Endothelial cell of umbilical vein (primary cell): ENCODE data around the gene HECTD4. TPM values are rescaled to one million over a fixed set of nuclear protein-coding genes. Genes with fewer than 3 reads are reported as not detected.

Source experiments
- BruUV-seq: library from RNA; stranded (reverse); fragments of 400-500 nt; replicated peaks from 2 replicates; lab custom pipeline; 2021; lab: Mats Ljungman, UMichigan
- CTCF ChIA-PET: fragments of 300-600, 350-600 bp; sonication (Branson Sonifier 250); formaldehyde crosslinking; loops from one replicate; lab custom pipeline; 2021; ENCODE audit warnings: antibody characterized with exemption, inconsistent platforms; lab: Charles Lee
- POLR2A ChIA-PET: fragments of 300-600, 350-600 bp; sonication (Branson Sonifier 250); formaldehyde crosslinking; loops from one replicate; lab custom pipeline; 2021; ENCODE audit warnings: antibody characterized with exemption, inconsistent platforms; lab: Charles Lee
- DNase-seq: peaks from one replicate; pipeline ENCODE4 v3.0.0-alpha.2; 2011; ENCODE audit warnings: low read depth, low spot score
- FAIRE-seq: peaks from 2 replicates; lab custom pipeline; 2011; peaks lifted over from hg19 to GRCh38; lab: Jason Lieb, UNC
- H2AFZ ChIP-seq: 2 replicates; pipeline ENCODE4 v1.6.0; 2012; ENCODE audit warnings: low read depth, low read length, control low read depth, inconsistent platforms
- H3K27ac ChIP-seq: 2 replicates; pipeline ENCODE4 v1.5.1; 2011; ENCODE audit warnings: low read depth, mild to moderate bottlenecking, control low read depth, low read length, moderate library complexity; ENCODE audit not compliant: insufficient read depth
- H3K27me3 ChIP-seq, 2 experiments: 2 replicates each; pipeline versions ENCODE4 v1.6.0 to v1.6.1; 2011; ENCODE audit warnings: low read length in 2 of 2, mixed read lengths in 1 of 2; ENCODE audit not compliant: control insufficient read depth in 2 of 2, insufficient read depth in 2 of 2
- H3K36me3 ChIP-seq, 2 experiments: 2 replicates in 1 of 2; 3 replicates in 1 of 2; pipeline ENCODE4 v1.5.1; 2011; ENCODE audit warnings: low read length in 2 of 2, mild to moderate bottlenecking in 1 of 2, moderate library complexity in 1 of 2; ENCODE audit not compliant: control insufficient read depth in 2 of 2, insufficient read depth in 2 of 2; ENCODE audit errors: extremely low read depth in 1 of 2
- H3K4me1 ChIP-seq: 3 replicates; pipeline ENCODE4 v1.5.1; 2011; ENCODE audit warnings: mild to moderate bottlenecking, low read length; ENCODE audit not compliant: control insufficient read depth, insufficient read depth; ENCODE audit errors: extremely low read depth
- H3K4me2 ChIP-seq: 2 replicates; pipeline ENCODE4 v1.6.1; 2011; ENCODE audit warnings: low read length, control low read depth, mixed read lengths; ENCODE audit not compliant: insufficient read depth
- H3K4me3 ChIP-seq, 3 experiments: fragments of 200-600 bp in 1 of 3; sonication (generic), shearing (Covaris generic) in 1 of 3; replicated peaks in 1 of 3; 2 replicates each; pipeline ENCODE4 v1.5.1; 2011 to 2016; ENCODE audit warnings: control low read depth in 3 of 3, low read length in 3 of 3, mild to moderate bottlenecking in 2 of 3, inconsistent platforms in 1 of 3, low read depth in 1 of 3, moderate library complexity in 1 of 3; ENCODE audit not compliant: insufficient read depth in 1 of 3
- H3K79me2 ChIP-seq: 2 replicates; pipeline ENCODE4 v1.6.0; 2012; ENCODE audit warnings: low read length, inconsistent platforms; ENCODE audit not compliant: control insufficient read depth, insufficient read depth
- H3K9ac ChIP-seq: replicated peaks from 2 replicates; pipeline ENCODE3; 2011; ENCODE audit warnings: low read length, control low read depth; ENCODE audit not compliant: insufficient read depth; ENCODE audit errors: extremely low read depth
- H3K9me1 ChIP-seq: replicated peaks from 3 replicates; pipeline ENCODE4 v1.6.0; 2011; ENCODE audit warnings: mild to moderate bottlenecking, low read length; ENCODE audit not compliant: control insufficient read depth, insufficient read depth; ENCODE audit errors: extremely low read depth
- H3K9me3 ChIP-seq: replicated peaks from 2 replicates; pipeline ENCODE4 v1.5.1; 2012; ENCODE audit warnings: low read length, inconsistent platforms; ENCODE audit not compliant: control insufficient read depth, insufficient read depth
- H4K20me1 ChIP-seq: replicated peaks from 2 replicates; pipeline ENCODE3; 2011; ENCODE audit warnings: mild to moderate bottlenecking, low read length; ENCODE audit not compliant: control insufficient read depth, insufficient read depth; ENCODE audit errors: extremely low read depth
- EZH2 ChIP-seq: IDR thresholded peaks from 2 replicates; pipeline ENCODE4 v1.6.1; 2012; ENCODE audit warnings: borderline replicate concordance, low read depth, mild to moderate bottlenecking, moderate library complexity, low read length, inconsistent platforms; ENCODE audit not compliant: severe bottlenecking
- FOS ChIP-seq: IDR thresholded peaks from 2 replicates; pipeline ENCODE4 v1.6.1; 2011; ENCODE audit warnings: mild to moderate bottlenecking, low read length, moderate library complexity, borderline replicate concordance; ENCODE audit not compliant: insufficient read depth
- GATA2 ChIP-seq: IDR thresholded peaks from 2 replicates; pipeline ENCODE4 v1.7.0; 2011; ENCODE audit warnings: low read depth, mild to moderate bottlenecking, moderate library complexity, mixed read lengths, low read length; ENCODE audit not compliant: insufficient read length, insufficient read depth
- JUN ChIP-seq: IDR thresholded peaks from 2 replicates; pipeline ENCODE4 v1.6.1; 2011; ENCODE audit warnings: borderline replicate concordance, low read depth; ENCODE audit not compliant: insufficient read length, insufficient read depth
- MYC ChIP-seq: IDR thresholded peaks from one replicate; pipeline ENCODE4 v1.6.1; 2011; ENCODE audit warnings: mild to moderate bottlenecking, low read depth, low read length
- POLR2A ChIP-seq: IDR thresholded peaks from 2 replicates; pipeline ENCODE4 v1.6.1; 2012; ENCODE audit warnings: low read depth, mild to moderate bottlenecking, control low read depth, low read length
- POLR2AphosphoS5 ChIP-seq: IDR thresholded peaks from 2 replicates; pipeline ENCODE4 v1.6.1; 2012; ENCODE audit warnings: low read depth, mild to moderate bottlenecking, control low read depth, low read length, moderate library complexity; ENCODE audit not compliant: insufficient read depth
- dilution Hi-C: fragments of 300-500 bp; cut with MboI; formaldehyde crosslinking; loops from one replicate; pipeline ENCODE4 v1.15.0; 2019; ENCODE audit warnings: low sequenced_read_pairs; ENCODE audit not compliant: extremely low pct_ligation_motif_present
- intact Hi-C: fragments of 100-400 bp; cut with micrococcal nuclease; formaldehyde crosslinking; loops from one replicate; pipeline ENCODE4 v1.10.0; 2022
- polyA plus RNA-seq, 4 experiments: library from polyadenylated mRNA; depleted of rRNA in 3 of 4; stranded (reverse) in 3 of 4; unstranded in 1 of 4; fragments of >200 nt; gene quantifications; 2 replicates each; pipeline versions ENCODE4 v1.2.1 to v1.2.3, GENCODE V29; 2011 to 2012; ENCODE audit warnings: missing spikeins in 1 of 4
- total RNA-seq: library from RNA; stranded (reverse); gene quantifications from 2 replicates; pipeline ENCODE4 v1.2.3, GENCODE V29; 2021
- TF ChIP-seq, protein P1 (sequence below), 2 donors: IDR thresholded peaks; 1 replicate in 1 of 2; 2 replicates in 1 of 2; pipeline ENCODE4 v1.5.1; 2011; ENCODE audit warnings: low read length in 2 of 2, mild to moderate bottlenecking in 2 of 2, moderate library complexity in 2 of 2, control low read depth in 1 of 2, inconsistent platforms in 1 of 2, low read depth in 1 of 2; ENCODE audit not compliant: insufficient read depth in 1 of 2; ENCODE audit errors: extremely low read depth in 1 of 2
- TF ChIP-seq, protein P2 (sequence below): IDR thresholded peaks from 2 replicates; pipeline ENCODE4 v1.6.1; 2011; ENCODE audit not compliant: insufficient read depth, insufficient read length

Gene HECTD4
- total and polyA plus RNA-seq, 2 donors (not counting 3 experiments of a cell fraction or from before 2014, with no cell fraction given), result 9.7 to 47.7 TPM

DNA sequence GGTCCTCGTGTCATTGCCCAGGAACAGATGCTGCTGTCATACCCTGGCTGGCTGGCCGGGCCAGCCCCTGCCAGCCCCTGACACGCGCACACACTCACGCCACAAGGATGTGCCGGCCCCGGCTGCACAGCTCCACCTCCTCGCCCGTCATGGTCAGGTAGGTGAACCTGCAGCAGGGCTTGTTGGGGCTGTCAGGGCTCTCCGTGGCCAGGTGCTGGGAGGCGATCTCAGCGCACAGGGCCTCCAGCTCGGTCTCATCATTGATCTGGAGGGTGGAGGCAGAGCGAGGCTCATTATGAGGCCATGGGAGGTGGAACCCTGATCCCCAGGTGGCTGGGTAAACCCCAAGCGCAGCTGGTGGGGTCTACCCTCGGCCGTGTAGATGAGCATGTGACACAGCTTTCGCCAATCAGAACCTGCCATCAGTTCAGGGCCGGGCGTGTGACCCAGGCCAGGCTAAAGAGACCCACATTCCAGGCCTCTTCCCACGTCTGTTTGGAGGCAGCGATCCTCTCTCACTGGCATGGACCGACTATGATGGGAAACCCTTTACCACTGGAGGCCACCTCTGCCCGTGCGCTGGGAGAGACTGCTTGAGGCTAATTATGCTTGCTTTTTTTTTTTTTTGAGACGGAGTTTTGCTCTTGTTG, 218.1 kb downstream of the HECTD4 start:
- POLR2A ChIA-PET, result no interaction called here

DNA sequence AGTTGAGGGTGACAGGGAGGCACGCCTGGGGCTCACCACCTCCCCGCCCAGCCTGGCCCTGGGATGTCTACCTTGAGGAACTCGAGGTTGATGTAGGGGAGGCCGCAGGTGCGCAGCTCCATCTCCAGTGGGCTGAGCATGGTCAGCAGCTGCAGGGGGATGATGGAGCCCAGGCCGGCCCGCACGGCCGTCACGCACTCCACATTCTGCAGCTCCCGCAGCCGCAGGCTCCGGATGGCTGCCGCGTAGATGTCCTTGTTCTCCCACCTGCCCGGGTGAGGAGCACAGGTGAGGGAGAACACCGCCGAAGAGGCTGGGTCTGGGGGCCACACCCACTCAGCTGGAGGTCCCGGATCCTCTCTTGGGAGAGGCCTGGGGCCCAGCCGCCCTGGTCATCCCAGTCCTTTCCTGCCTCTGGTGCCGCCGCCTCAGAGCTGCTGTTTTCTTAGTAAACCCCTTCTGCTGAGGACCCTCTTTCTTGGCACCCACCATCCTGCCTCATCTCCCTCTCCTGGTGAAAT, 218.7 kb downstream of the HECTD4 start:
- Histone ChIP-seq H4K20me1 (no peaks in the 10 kb centered on the region), H3K9me3 (no peaks in the 10 kb centered on the region), H3K79me2 (no peaks in the 10 kb centered on the region), H3K4me3 (no peak overlapping the region), H3K9ac (no peak overlapping the region), H3K36me3 (peaks cover 0 to 12% of the 10 kb centered on the region in 2 experiments), H3K4me1 (no peaks in the 10 kb centered on the region), H3K27ac (no peak overlapping the region), H3K9me1 (no peaks in the 10 kb centered on the region), H3K27me3 (no peaks in the 10 kb centered on the region), H2AFZ (no peak overlapping the region), H3K4me2 (no peak overlapping the region)
- ChIA-PET CTCF (no interaction called here), POLR2A (no interaction called here)
- FAIRE-seq (no peak), DNase-seq (no peak)
- dilution Hi-C loops (no loop called here), intact Hi-C loops (no loop called here)
- TF ChIP-seq JUN (no peak), POLR2A (no peak), EZH2 (no peak), GATA2 (no peak), POLR2AphosphoS5 (no peak), MYC (no peak), FOS (no peak)
- TF ChIP-seq, protein P1, sequence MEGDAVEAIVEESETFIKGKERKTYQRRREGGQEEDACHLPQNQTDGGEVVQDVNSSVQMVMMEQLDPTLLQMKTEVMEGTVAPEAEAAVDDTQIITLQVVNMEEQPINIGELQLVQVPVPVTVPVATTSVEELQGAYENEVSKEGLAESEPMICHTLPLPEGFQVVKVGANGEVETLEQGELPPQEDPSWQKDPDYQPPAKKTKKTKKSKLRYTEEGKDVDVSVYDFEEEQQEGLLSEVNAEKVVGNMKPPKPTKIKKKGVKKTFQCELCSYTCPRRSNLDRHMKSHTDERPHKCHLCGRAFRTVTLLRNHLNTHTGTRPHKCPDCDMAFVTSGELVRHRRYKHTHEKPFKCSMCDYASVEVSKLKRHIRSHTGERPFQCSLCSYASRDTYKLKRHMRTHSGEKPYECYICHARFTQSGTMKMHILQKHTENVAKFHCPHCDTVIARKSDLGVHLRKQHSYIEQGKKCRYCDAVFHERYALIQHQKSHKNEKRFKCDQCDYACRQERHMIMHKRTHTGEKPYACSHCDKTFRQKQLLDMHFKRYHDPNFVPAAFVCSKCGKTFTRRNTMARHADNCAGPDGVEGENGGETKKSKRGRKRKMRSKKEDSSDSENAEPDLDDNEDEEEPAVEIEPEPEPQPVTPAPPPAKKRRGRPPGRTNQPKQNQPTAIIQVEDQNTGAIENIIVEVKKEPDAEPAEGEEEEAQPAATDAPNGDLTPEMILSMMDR (IDR thresholded peaks at IDR 0.05; ENCODE audit: extremely low read depth in 1 of 2, insufficient read depth in 1 of 2, low read depth in 1 of 2, low read length in 2 of 2), result no peak
- TF ChIP-seq, protein P2, sequence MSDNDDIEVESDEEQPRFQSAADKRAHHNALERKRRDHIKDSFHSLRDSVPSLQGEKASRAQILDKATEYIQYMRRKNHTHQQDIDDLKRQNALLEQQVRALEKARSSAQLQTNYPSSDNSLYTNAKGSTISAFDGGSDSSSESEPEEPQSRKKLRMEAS, result no peak
- no TSS peak for BruUV-seq

More for the DNA sequence above, 218.1 kb downstream of the HECTD4 start:
- no peaks in the 10 kb centered on the region for H3K27me3 ChIP-seq
- H3K79me2 ChIP-seq, result no peaks in the 10 kb centered on the region
- H4K20me1 ChIP-seq, result no peaks in the 10 kb centered on the region
- no peak overlapping the region for H3K4me2 ChIP-seq
- DNase-seq (no peak), FAIRE-seq (no peak)
- BruUV-seq, result no TSS peak
- H3K27ac ChIP-seq, result no peak overlapping the region
- no peaks in the 10 kb centered on the region for H3K4me1 ChIP-seq
- TF ChIP-seq, protein P2, result no peak
- TF ChIP-seq MYC (no peak), EZH2 (no peak), JUN (no peak)
- intact Hi-C loops, result no loop called here
- no peak overlapping the region for H3K9ac ChIP-seq
- peaks cover 0 to 8% of the 10 kb centered on the region in 2 experiments for H3K36me3 ChIP-seq
- H2AFZ ChIP-seq, result no peak overlapping the region
- dilution Hi-C loops, result no loop called here
- H3K9me3 ChIP-seq, result no peaks in the 10 kb centered on the region
- CTCF ChIA-PET, result interaction anchor here (0.9 kb wide), 1 partner anchor 219 kb away, joined by 5 read pairs; no protein-coding TSS in a partner anchor
- no peak overlapping the region for H3K4me3 ChIP-seq
- H3K9me1 ChIP-seq, result no peaks in the 10 kb centered on the region
